Lower leg skin (tissue), 4 donors: ENCODE results near the gene NF1. TPM values are rescaled to one million over a fixed set of nuclear protein-coding genes. Genes with fewer than 3 reads are reported as not detected.

ENCODE experiments used
- DNase-seq, 2 donors: peaks; one replicate each; pipeline ENCODE4 v3.0.0-alpha.2; 2019; ENCODE audit warnings: low spot score in 2 of 2
- H3K4me3 ChIP-seq: fragments of 200-600 bp; sonication (generic); 2 replicates; pipeline ENCODE4 v1.5.1; 2017; ENCODE audit warnings: mild to moderate bottlenecking, low read depth; ENCODE audit not compliant: poor library complexity, severe bottlenecking
- POLR2A ChIP-seq, 2 donors: fragments of 450-650 bp; IDR thresholded peaks; one replicate each; pipeline ENCODE4 v1.6.1; 2016 to 2017; ENCODE audit warnings: antibody characterized with exemption in 2 of 2, mild to moderate bottlenecking in 1 of 2, moderate library complexity in 1 of 2
- WGBS, 2 donors: methylation state at CpG; one replicate each; pipeline ENCODE4 v1.1.5; 2018; 5-methylcytosine and 5-hydroxymethylcytosine counted together
- intact Hi-C: fragments of 100-400 bp; cut with DNase I; formaldehyde crosslinking; loops from one replicate; pipeline ENCODE4 v1.15.0; 2023; ENCODE audit warnings: low total_unique reads
- total RNA-seq, 4 donors: library from RNA; depleted of rRNA; stranded (reverse); fragments of >200 nt; gene quantifications; one replicate each; pipeline ENCODE4 v1.1.0, GENCODE V29; 2016
- TF ChIP-seq, protein P1 (sequence below), 3 donors: fragments of 450-650 bp; IDR thresholded peaks; one replicate each; pipeline ENCODE4 v1.5.1; 2016; ENCODE audit warnings: antibody characterized with exemption in 3 of 3, mild to moderate bottlenecking in 3 of 3, moderate library complexity in 2 of 3

Gene NF1
- total RNA-seq, 4 donors from 2014 or later = 27.5 to 48.6 (median 34.3) TPM

DNA sequence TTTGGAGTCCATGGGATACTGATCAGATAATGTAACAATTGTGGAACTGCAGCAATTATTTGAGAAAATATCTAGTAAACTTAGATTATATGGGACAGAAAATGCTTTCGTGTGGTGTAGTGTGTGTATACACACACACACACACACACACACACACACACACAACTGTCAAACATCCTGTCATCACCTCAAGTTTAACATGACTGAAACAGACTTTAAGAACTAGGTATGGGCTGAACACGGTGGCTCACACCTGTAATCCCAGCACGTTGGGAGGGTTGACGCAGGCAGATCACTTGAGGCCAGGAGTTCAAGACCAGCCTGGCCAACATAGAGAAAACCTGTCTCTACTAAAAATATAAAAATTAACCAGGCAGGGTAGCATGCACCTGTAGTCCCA is 227.2 kb downstream of the NF1 start:
- H3K4me3 ChIP-seq = no peak overlapping the region
- intact Hi-C loops = no loop called here
- 89 to 97% methylated on average over 4 of the region's 4 CpGs for WGBS, 2 donors
- no peak for DNase-seq
- TF ChIP-seq POLR2A (IDR thresholded peaks at IDR 0.05) = no peak
- TF ChIP-seq, protein P1, sequence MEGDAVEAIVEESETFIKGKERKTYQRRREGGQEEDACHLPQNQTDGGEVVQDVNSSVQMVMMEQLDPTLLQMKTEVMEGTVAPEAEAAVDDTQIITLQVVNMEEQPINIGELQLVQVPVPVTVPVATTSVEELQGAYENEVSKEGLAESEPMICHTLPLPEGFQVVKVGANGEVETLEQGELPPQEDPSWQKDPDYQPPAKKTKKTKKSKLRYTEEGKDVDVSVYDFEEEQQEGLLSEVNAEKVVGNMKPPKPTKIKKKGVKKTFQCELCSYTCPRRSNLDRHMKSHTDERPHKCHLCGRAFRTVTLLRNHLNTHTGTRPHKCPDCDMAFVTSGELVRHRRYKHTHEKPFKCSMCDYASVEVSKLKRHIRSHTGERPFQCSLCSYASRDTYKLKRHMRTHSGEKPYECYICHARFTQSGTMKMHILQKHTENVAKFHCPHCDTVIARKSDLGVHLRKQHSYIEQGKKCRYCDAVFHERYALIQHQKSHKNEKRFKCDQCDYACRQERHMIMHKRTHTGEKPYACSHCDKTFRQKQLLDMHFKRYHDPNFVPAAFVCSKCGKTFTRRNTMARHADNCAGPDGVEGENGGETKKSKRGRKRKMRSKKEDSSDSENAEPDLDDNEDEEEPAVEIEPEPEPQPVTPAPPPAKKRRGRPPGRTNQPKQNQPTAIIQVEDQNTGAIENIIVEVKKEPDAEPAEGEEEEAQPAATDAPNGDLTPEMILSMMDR (IDR thresholded peaks at IDR 0.05) = no peak

DNA sequence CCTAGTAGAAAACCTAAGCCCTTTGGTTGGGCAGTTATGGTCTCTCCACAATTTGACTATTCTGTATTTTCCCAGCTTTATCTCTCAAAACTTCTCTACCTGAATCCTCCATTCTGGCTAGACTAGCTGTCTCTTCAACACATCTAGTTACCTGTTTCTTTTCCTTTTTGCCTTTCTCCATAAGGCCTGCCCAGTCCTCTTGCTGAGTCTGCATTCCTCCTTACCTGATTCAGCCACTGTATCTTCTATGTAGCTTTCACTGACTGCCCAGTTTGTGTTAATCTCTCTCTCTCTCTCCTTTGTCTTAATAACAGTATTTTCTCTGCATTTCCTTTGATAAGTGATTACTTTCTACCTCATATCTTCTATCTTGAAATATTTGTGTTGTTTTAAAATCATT is 228.8 kb downstream of the NF1 start:
- no peak for DNase-seq
- TF ChIP-seq POLR2A (IDR thresholded peaks at IDR 0.05) = no peak
- TF ChIP-seq, protein P1 (IDR thresholded peaks at IDR 0.05) = no peak
- intact Hi-C loops = no loop called here
- no peak overlapping the region for H3K4me3 ChIP-seq

DNA sequence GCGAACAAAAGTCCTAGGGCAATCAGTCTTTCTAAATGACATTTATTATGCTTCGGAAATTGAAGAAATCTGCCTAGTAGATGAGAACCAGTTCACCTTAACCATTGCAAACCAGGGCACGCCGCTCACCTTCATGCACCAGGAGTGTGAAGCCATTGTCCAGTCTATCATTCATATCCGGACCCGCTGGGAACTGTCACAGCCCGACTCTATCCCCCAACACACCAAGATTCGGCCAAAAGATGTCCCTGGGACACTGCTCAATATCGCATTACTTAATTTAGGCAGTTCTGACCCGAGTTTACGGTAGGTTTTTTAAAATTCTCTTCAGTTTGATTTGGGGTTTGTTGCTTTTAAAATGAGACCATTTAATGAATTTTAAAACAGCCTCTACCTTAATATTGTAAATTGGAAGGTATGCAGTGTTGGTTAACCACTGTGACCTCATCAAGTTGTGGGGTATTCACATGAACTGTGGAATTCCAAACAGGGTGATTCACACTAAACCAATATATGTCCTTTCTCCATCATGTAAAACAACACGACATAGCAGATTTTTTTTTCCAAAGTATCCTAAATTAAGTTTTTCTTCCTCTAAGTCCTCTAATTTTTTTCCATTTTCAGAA is 232.9 kb downstream of the NF1 start:
- WGBS, 2 donors = 95% methylated on average over 12 of the region's 12 CpGs
- intact Hi-C loops = no loop called here
- TF ChIP-seq, protein P1 (IDR thresholded peaks at IDR 0.05) = no peak
- no peak for TF ChIP-seq POLR2A (IDR thresholded peaks at IDR 0.05)
- DNase-seq = no peak
- no peak overlapping the region for H3K4me3 ChIP-seq

DNA sequence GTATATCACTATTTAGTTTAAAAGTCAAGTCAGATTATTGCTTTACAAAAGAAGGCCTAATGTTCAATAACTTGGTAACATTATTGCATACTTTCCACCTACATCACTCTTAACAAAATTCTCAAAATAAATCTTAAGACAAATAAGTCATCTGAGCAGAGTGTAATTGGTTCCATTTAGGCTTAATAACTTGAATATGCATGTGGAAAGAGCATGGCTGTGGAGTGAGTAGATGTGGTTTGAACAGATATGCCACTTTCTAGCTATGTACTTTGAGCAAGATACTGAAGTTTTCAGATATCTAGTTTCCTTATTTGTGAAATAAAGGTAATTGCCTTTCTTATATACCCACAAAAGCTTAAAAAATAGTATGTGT is 233.4 kb downstream of the NF1 start:
- no peak for TF ChIP-seq POLR2A (IDR thresholded peaks at IDR 0.05)
- TF ChIP-seq, protein P1 (IDR thresholded peaks at IDR 0.05) = no peak
- H3K4me3 ChIP-seq = no peak overlapping the region
- DNase-seq = no peak
- intact Hi-C loops = no loop called here

DNA sequence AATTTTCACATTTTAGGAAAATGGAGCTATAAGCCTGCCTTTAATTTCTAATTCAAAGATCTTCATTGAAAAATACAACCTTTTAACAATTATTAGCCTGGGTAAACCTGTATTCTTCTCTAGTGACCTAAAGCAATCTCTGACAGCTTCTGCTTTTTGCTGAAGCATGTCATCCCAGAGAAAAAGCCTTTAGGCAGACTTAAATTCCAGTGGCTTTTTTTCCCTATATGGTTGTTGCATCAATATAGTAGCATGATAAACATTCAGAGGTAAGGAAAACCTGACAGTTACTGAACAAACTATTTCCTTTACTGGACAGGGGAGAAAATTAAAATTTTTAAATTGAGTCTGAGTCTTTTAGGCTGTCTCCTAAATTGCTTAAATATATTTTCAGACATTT is 234.4 kb downstream of the NF1 start:
- intact Hi-C loops = no loop called here
- no peak for DNase-seq
- TF ChIP-seq, protein P1 (IDR thresholded peaks at IDR 0.05) = no peak
- TF ChIP-seq POLR2A (IDR thresholded peaks at IDR 0.05) = no peak
- H3K4me3 ChIP-seq = no peak overlapping the region
